ENCODE results near the gene PGM5.
"Not testable (repeated sequence)": the region's sequence is repeated elsewhere in the genome, so short reads cannot be mapped to it uniquely, and the experiment has no call there.

PGM5 gene

GRCh38 chr9:68356380-68357118 lies at the start of gene PGM5:
Gene PGM5 (plus strand): TSS chr9:68356611. CDS start chr9:68357128, 517 bp downstream.
- not testable (repeated sequence) for DNase-seq (ENCODE audit: low read depth in 2 of 2)

GRCh38 chr9:68307127-68307526 lies 49.3 kb upstream of the PGM5 start:
- DNase-seq (ENCODE audit: low read depth in 2 of 2), result not testable (repeated sequence)

GRCh38 chr9:68307654-68308053 lies 48.8 kb upstream of the PGM5 start:
- not testable (repeated sequence) for DNase-seq (ENCODE audit: low read depth in 2 of 2)

GRCh38 chr9:68311208-68311607 lies 45.2 kb upstream of the PGM5 start:
- DNase-seq (ENCODE audit: low read depth in 2 of 2), result not testable (repeated sequence)

- not testable (repeated sequence) for DNase-seq (ENCODE audit: low read depth in 2 of 2)
Observed at GRCh38 chr9:68318209-68318608, 38.2 kb upstream of the PGM5 start.

GRCh38 chr9:68323749-68324148 lies 32.7 kb upstream of the PGM5 start:
- DNase-seq (ENCODE audit: low read depth in 2 of 2), result not testable (repeated sequence)

GRCh38 chr9:68324518-68324917 lies 31.9 kb upstream of the PGM5 start:
- DNase-seq (ENCODE audit: low read depth in 2 of 2), result not testable (repeated sequence)

- not testable (repeated sequence) for DNase-seq (ENCODE audit: low read depth in 2 of 2)
Observed at GRCh38 chr9:68329106-68329505, 27.3 kb upstream of the PGM5 start.

- DNase-seq (ENCODE audit: low read depth in 2 of 2), result not testable (repeated sequence)
Observed at GRCh38 chr9:68330531-68331173, 25.8 kb upstream of the PGM5 start.

- not testable (repeated sequence) for DNase-seq (ENCODE audit: low read depth in 2 of 2)
Observed at GRCh38 chr9:68332122-68332521, 24.3 kb upstream of the PGM5 start.

GRCh38 chr9:68335935-68336334 lies 20.5 kb upstream of the PGM5 start:
- DNase-seq (ENCODE audit: low read depth in 2 of 2), result not testable (repeated sequence)

GRCh38 chr9:68336639-68337339 lies 19.6 kb upstream of the PGM5 start:
- not testable (repeated sequence) for DNase-seq (ENCODE audit: low read depth in 2 of 2)

GRCh38 chr9:68338000-68338399 lies 18.4 kb upstream of the PGM5 start:
- DNase-seq (ENCODE audit: low read depth in 2 of 2), result not testable (repeated sequence)

GRCh38 chr9:68342265-68343025 lies 14.0 kb upstream of the PGM5 start:
- not testable (repeated sequence) for DNase-seq (ENCODE audit: low read depth in 2 of 2)

- not testable (repeated sequence) for DNase-seq (ENCODE audit: low read depth in 2 of 2)
Observed at GRCh38 chr9:68343242-68343641, 13.2 kb upstream of the PGM5 start.

GRCh38 chr9:68343992-68344391 lies 12.4 kb upstream of the PGM5 start:
- not testable (repeated sequence) for DNase-seq (ENCODE audit: low read depth in 2 of 2)

GRCh38 chr9:68351689-68352088 lies 4.7 kb upstream of the PGM5 start:
- not testable (repeated sequence) for DNase-seq (ENCODE audit: low read depth in 2 of 2)

- DNase-seq (ENCODE audit: low read depth in 2 of 2), result not testable (repeated sequence)
Observed at GRCh38 chr9:68355993-68356379, 425 bp upstream of the PGM5 start.

- DNase-seq (ENCODE audit: low read depth in 2 of 2), result not testable (repeated sequence)
Observed at GRCh38 chr9:68357119-68357714, 806 bp downstream of the PGM5 start.

- DNase-seq (ENCODE audit: low read depth in 2 of 2), result not testable (repeated sequence)
Observed at GRCh38 chr9:68366933-68367547, 10.6 kb downstream of the PGM5 start.

- not testable (repeated sequence) for DNase-seq (ENCODE audit: low read depth in 2 of 2)
Observed at GRCh38 chr9:68375789-68376188, 19.4 kb downstream of the PGM5 start.
